SK-N-SH treated with all-trans-retinoic acid at 6 μM for 48 hours (cell line): ENCODE measurements around the gene ZBTB38.

Experiments
- ARNTL ChIP-seq: fragments of 450-650 bp; formaldehyde crosslinking; IDR thresholded peaks from 2 replicates; pipeline ENCODE4 v1.5.0; 2020; ENCODE audit warnings: low read depth, mild to moderate bottlenecking, moderate library complexity, borderline replicate concordance
- CREB5 ChIP-seq: fragments of 250-450 bp; sonication (Bioruptor Pico); IDR thresholded peaks from 2 replicates; pipeline ENCODE4 v1.5.1; 2020; ENCODE audit warnings: low read depth, mild to moderate bottlenecking, moderate library complexity
- ESRRG ChIP-seq: fragments of 250-450 bp; sonication (Bioruptor Pico); IDR thresholded peaks from 2 replicates; pipeline ENCODE4 v1.6.1; 2021; ENCODE audit warnings: mild to moderate bottlenecking
- GLIS3 ChIP-seq: fragments of 250-450 bp; sonication (Bioruptor Pico); IDR thresholded peaks from 2 replicates; pipeline ENCODE4 v1.5.0; 2020; ENCODE audit warnings: mild to moderate bottlenecking, moderate library complexity
- ISL1 ChIP-seq: fragments of 250-450 bp; sonication (Bioruptor Pico); IDR thresholded peaks from 2 replicates; pipeline ENCODE4 v2.1.2; 2022; ENCODE audit warnings: mild to moderate bottlenecking, moderate library complexity
- PATZ1 ChIP-seq: fragments of 250-450 bp; sonication (Bioruptor Pico); IDR thresholded peaks from 2 replicates; pipeline ENCODE4 v1.8.0; 2020; ENCODE audit warnings: mild to moderate bottlenecking, moderate library complexity, borderline replicate concordance
- RARB ChIP-seq: fragments of 250-450 bp; sonication (Bioruptor Pico); IDR thresholded peaks from 2 replicates; pipeline ENCODE4 v1.8.0; 2021; ENCODE audit warnings: mild to moderate bottlenecking, moderate library complexity
- TOX ChIP-seq: fragments of 250-450 bp; sonication (Bioruptor Pico); IDR thresholded peaks from 2 replicates; pipeline ENCODE4 v1.8.0; 2021; ENCODE audit warnings: mild to moderate bottlenecking, moderate library complexity, borderline replicate concordance
- TSHZ2 ChIP-seq: fragments of 250-450 bp; sonication (Bioruptor Pico); IDR thresholded peaks from 2 replicates; pipeline ENCODE4 v1.5.0; 2020; ENCODE audit warnings: mild to moderate bottlenecking, moderate library complexity
- ZC3H10 ChIP-seq: fragments of 250-450 bp; sonication (Bioruptor Pico); IDR thresholded peaks from 2 replicates; pipeline ENCODE4 v1.5.1; 2021; ENCODE audit warnings: mild to moderate bottlenecking, moderate library complexity
- ZNF70 ChIP-seq: fragments of 450-650 bp; formaldehyde crosslinking; IDR thresholded peaks from 2 replicates; pipeline ENCODE4 v1.5.0; 2020; ENCODE audit warnings: mild to moderate bottlenecking, moderate library complexity

GRCh38 chr3:141406265-141406664 lies 38.0 kb downstream of the ZBTB38 start:
- TF ChIP-seq ZC3H10 (CRISPR knock-in tag) (no peak), ESRRG (CRISPR knock-in tag) (no peak), PATZ1 (no peak), ARNTL (CRISPR knock-in tag) (no peak), TOX (CRISPR knock-in tag) (no peak), ZNF70 (CRISPR knock-in tag) (no peak), RARB (no peak), ISL1 (no peak), GLIS3 (CRISPR knock-in tag) (no peak), TSHZ2 (CRISPR knock-in tag) (no peak), CREB5 (CRISPR knock-in tag) (no peak)
